Measurements from ENCODE around the gene MRPL40. TPM values are rescaled to one million over a fixed set of nuclear protein-coding genes. Genes with fewer than 3 reads are reported as not detected.

Gene MRPL40
- total and polyA plus RNA-seq, 2 experiments from 2014 or later, result 15.5 to 53.5 TPM

GRCh38 chr22:19455585-19456370, 23.4 kb downstream of the MRPL40 start (continued):
- TF ChIP-seq ZNF462 (CRISPR knock-in tag; IDR thresholded peaks at IDR 0.05), result no peak
- no peak for TF ChIP-seq POLR2AphosphoS5 (IDR thresholded peaks at IDR 0.05; ENCODE audit: low read depth)

- Histone ChIP-seq H3K36me3 (ENCODE audit: insufficient read depth) (peaks cover 41% of the 10 kb centered on the region), H3K27ac (ENCODE audit: low read depth) (no peak overlapping the region), H2AFZ (no peak overlapping the region), H3K4me1 (ENCODE audit: insufficient read depth) (no peaks in the 10 kb centered on the region), H4K20me1 (replicated peaks; ENCODE audit: insufficient read depth) (peaks cover 3% of the 10 kb centered on the region), H3K27me3 (ENCODE audit: insufficient read depth) (no peaks in the 10 kb centered on the region), H3F3A (replicated peaks; ENCODE audit: low read depth) (no peaks in the 10 kb centered on the region), H3K4me3 (no peak overlapping the region), H3K4me2 (no peak overlapping the region), H3K9me2 (ENCODE audit: insufficient read depth) (no peaks in the 10 kb centered on the region), H3K79me2 (replicated peaks; ENCODE audit: insufficient read depth) (no peaks in the 10 kb centered on the region; the same call in 1 of the 2 replicates)
- Mint-ChIP-seq H3K4me1 (peaks cover 7% of the 10 kb centered on the region), H3K27ac (no peak overlapping the region), H3K27me3 (ENCODE audit: insufficient read depth, low read depth, poor library complexity) (peaks cover 2% of the 10 kb centered on the region), H3K4me3 (no peak overlapping the region), H3K9me3 (no peaks in the 10 kb centered on the region), H3K36me3 (ENCODE audit: low read depth) (peaks cover 73% of the 10 kb centered on the region)
- ATAC-seq (no peak), DNase-seq (ENCODE audit: low spot score) (no peak)
- TF ChIP-seq POLR2AphosphoS5 (IDR thresholded peaks at IDR 0.05; ENCODE audit: low read depth) (no peak), CREB1 (CRISPR knock-in tag; IDR thresholded peaks at IDR 0.05; ENCODE audit: low read depth) (no peak), REST (IDR thresholded peaks at IDR 0.05; ENCODE audit: unreplicated experiment) (no peak), ZNF114 (CRISPR knock-in tag; IDR thresholded peaks at IDR 0.05) (no peak), NANOG (IDR thresholded peaks at IDR 0.05; ENCODE audit: borderline replicate concordance) (no peak), ETS1 (IDR thresholded peaks at IDR 0.05) (no peak), EZH2phosphoT487 (IDR thresholded peaks at IDR 0.05; ENCODE audit: unreplicated experiment) (no peak), JUNB (IDR thresholded peaks at IDR 0.05; ENCODE audit: unreplicated experiment) (no peak), EZH2 (IDR thresholded peaks at IDR 0.05; ENCODE audit: low read depth, unreplicated experiment) (no peak)
These were observed 24.2 kb downstream of the MRPL40 start for GRCh38 chr22:19456541-19456940.

Measured in GM23338 (cell line).